Spleen (tissue), 7 donors: Measurements from ENCODE around the gene MAPK6.

Source experiments
- CTCF ChIP-seq, 11 experiments: fragments of 200-600 bp in 7 of 11; fragments of 450-650 bp in 4 of 11; sonication (generic) in 4 of 11; IDR thresholded peaks in 8 of 11; conservative IDR thresholded peaks in 3 of 11; 1 replicate in 7 of 11; 2 replicates in 4 of 11; pipeline versions ENCODE4 v1.4.0 to v1.8.0; 2016 to 2021; ENCODE audit warnings: antibody characterized with exemption in 11 of 11, inconsistent platforms in 4 of 11, mild to moderate bottlenecking in 1 of 11
- POLR2A ChIP-seq, 3 donors: fragments of 450-650 bp; IDR thresholded peaks; one replicate each; pipeline ENCODE4 v1.5.1; 2017; ENCODE audit warnings: antibody characterized with exemption in 3 of 3, mild to moderate bottlenecking in 1 of 3
- POLR2AphosphoS5 ChIP-seq, 3 donors: sonication (generic); formaldehyde crosslinking; IDR thresholded peaks; one replicate each; pipeline ENCODE4 v1.5.1; 2017; ENCODE audit warnings: antibody characterized with exemption in 3 of 3
- donor health status: DM: no; HTN: no; CAD: no; lungs with moderate emphysema.
- donor health status: DM: no; HTN: no; CAD: no.
- donor health status: DM: no; HTN: no; CAD: no.

DNA sequence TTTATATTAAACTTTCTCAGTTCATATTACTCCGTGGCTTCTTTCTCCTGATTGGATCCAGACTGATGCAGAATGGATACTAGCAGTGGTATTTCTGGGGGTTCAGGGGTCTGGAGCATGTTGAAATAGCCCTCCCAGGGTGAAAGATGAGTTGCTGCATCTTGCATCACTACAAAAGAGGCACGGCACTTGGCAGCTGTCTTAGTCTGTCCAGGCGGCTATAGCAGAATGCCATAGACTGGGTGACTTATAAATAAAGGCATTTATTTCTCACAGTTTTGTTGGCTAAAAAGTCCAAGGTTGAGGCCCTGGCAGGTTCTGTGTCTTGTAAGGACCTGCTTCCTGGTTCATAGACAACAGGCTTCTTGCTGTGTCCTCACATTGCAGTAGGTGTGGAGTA lies 94.2 kb downstream of the MAPK6 start:
- TF ChIP-seq CTCF (IDR thresholded peaks at IDR 0.05 in 8 of 11, conservative IDR thresholded peaks at IDR 0.05 in 3 of 11): no peak
- TF ChIP-seq POLR2AphosphoS5 (IDR thresholded peaks at IDR 0.05): no peak
- TF ChIP-seq POLR2A (IDR thresholded peaks at IDR 0.05): no peak
